DND-41 (cell line): Measurements from ENCODE around the gene DBX1.

Experiments used
- ATAC-seq: fragments of 200-7000 bp; cut with Tn5 transposase; 3 replicates; pipeline ENCODE4 v1.9.1; 2021; ENCODE audit warnings: low read depth; ENCODE audit not compliant: insufficient read depth
- DNase-seq: peaks from one replicate; pipeline ENCODE4 v3.0.0-alpha.2; 2020
- H2AFZ ChIP-seq: 2 replicates; pipeline ENCODE4 v1.6.0; 2012; ENCODE audit warnings: low read depth, low read length
- H3K27ac ChIP-seq: 2 replicates; pipeline ENCODE4 v1.5.1; 2012; ENCODE audit warnings: low read length, inconsistent platforms
- H3K27me3 ChIP-seq: fragments of 200-600 bp; sonication (generic); 2 replicates; pipeline ENCODE4 v1.6.0; 2012; ENCODE audit warnings: low read length, mild to moderate bottlenecking, inconsistent platforms; ENCODE audit not compliant: insufficient read depth, poor library complexity
- H3K36me3 ChIP-seq: 2 replicates; pipeline ENCODE4 v1.5.1; 2012; ENCODE audit warnings: low read length, inconsistent platforms; ENCODE audit not compliant: insufficient read depth
- H3K4me1 ChIP-seq: 2 replicates; pipeline ENCODE4 v1.5.1; 2012; ENCODE audit warnings: mild to moderate bottlenecking, low read length; ENCODE audit not compliant: insufficient read depth
- H3K4me2 ChIP-seq: 2 replicates; pipeline ENCODE4 v1.6.0; 2012; ENCODE audit warnings: mild to moderate bottlenecking, moderate library complexity, low read length, inconsistent platforms; ENCODE audit not compliant: insufficient read depth
- H3K4me3 ChIP-seq, 2 experiments: fragments of 200-600 bp in 1 of 2; shearing (Covaris generic) in 1 of 2; 2 replicates each; pipeline ENCODE4 v1.5.1; 2012 to 2016; ENCODE audit warnings: inconsistent platforms in 2 of 2, low read length in 2 of 2, mild to moderate bottlenecking in 2 of 2, low read depth in 1 of 2, moderate library complexity in 1 of 2
- H3K79me2 ChIP-seq: 2 replicates; pipeline ENCODE4 v1.6.0; 2012; ENCODE audit warnings: low read length, inconsistent platforms; ENCODE audit not compliant: insufficient read depth
- H3K9ac ChIP-seq: 2 replicates; pipeline ENCODE4 v1.6.0; 2012; ENCODE audit warnings: low read depth, mild to moderate bottlenecking, inconsistent platforms, low read length, moderate library complexity
- H3K9me3 ChIP-seq: 2 replicates; pipeline ENCODE4 v1.5.1; 2012; ENCODE audit warnings: low read length, moderate library complexity, mild to moderate bottlenecking, inconsistent platforms; ENCODE audit not compliant: insufficient read depth, severe bottlenecking
- H4K20me1 ChIP-seq: 2 replicates; pipeline ENCODE4 v1.6.0; 2012; ENCODE audit warnings: low read length; ENCODE audit not compliant: insufficient read depth
- EZH2 ChIP-seq: IDR thresholded peaks from 3 replicates; pipeline ENCODE4 v1.6.1; 2012; ENCODE audit warnings: borderline replicate concordance, low read depth, mild to moderate bottlenecking, moderate library complexity, low read length, inconsistent platforms; ENCODE audit not compliant: severe bottlenecking
- TF ChIP-seq, protein P1 (sequence below): IDR thresholded peaks from 2 replicates; pipeline ENCODE4 v1.5.1; 2012; ENCODE audit warnings: borderline replicate concordance, low read length, moderate library complexity, mild to moderate bottlenecking; ENCODE audit not compliant: poor library complexity, severe bottlenecking; ENCODE audit errors: extremely low read depth

The DBX1 gene

DNA sequence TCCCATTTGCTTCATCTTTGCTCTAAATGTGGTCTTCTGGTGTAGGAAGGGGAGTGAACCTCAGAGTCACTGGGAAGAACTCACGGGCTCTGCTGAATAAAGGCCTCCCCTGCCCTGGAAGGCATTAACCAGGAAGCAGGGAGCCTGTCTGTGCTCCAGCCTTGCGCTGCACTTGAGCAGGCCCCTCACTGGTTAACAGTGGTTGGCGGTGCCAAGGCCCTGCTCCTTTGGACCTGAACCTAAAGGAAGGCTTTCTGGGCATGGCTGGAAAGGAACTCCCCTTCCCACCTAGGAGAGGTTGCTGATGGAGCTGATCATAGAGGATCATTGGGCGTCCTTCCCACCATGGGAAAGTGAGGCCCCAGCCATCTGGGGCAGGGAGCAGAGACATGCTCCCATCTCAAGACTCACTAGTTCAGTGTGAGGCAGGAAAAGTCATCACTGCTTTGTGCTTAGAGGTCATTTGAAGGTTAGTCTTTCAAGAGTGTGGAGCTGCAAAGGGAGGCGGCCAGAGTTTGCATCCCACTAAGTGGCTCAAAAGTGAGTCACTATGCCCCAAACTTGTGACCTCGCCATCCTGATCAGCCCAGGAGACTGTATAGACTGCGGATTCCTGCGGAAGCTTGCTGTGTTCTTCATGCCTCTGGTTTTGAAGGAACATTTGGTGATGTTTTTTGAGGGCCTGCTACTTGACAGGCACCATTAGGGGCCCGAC lies 50.4 kb downstream of the DBX1 start:
- no peak for ATAC-seq
- no peak for DNase-seq
- H3K4me3 ChIP-seq: no peak overlapping the region
- H4K20me1 ChIP-seq: no peaks in the 10 kb centered on the region
- no peaks in the 10 kb centered on the region for H3K79me2 ChIP-seq
- H3K4me1 ChIP-seq: no peaks in the 10 kb centered on the region
- TF ChIP-seq, protein P1, sequence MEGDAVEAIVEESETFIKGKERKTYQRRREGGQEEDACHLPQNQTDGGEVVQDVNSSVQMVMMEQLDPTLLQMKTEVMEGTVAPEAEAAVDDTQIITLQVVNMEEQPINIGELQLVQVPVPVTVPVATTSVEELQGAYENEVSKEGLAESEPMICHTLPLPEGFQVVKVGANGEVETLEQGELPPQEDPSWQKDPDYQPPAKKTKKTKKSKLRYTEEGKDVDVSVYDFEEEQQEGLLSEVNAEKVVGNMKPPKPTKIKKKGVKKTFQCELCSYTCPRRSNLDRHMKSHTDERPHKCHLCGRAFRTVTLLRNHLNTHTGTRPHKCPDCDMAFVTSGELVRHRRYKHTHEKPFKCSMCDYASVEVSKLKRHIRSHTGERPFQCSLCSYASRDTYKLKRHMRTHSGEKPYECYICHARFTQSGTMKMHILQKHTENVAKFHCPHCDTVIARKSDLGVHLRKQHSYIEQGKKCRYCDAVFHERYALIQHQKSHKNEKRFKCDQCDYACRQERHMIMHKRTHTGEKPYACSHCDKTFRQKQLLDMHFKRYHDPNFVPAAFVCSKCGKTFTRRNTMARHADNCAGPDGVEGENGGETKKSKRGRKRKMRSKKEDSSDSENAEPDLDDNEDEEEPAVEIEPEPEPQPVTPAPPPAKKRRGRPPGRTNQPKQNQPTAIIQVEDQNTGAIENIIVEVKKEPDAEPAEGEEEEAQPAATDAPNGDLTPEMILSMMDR: no peak
- TF ChIP-seq EZH2: no peak
- H2AFZ ChIP-seq: no peak overlapping the region
- no peak overlapping the region for H3K4me2 ChIP-seq
- no peak overlapping the region for H3K9ac ChIP-seq
- H3K27me3 ChIP-seq: no peaks in the 10 kb centered on the region
- H3K27ac ChIP-seq: no peak overlapping the region
- no peaks in the 10 kb centered on the region for H3K9me3 ChIP-seq
- H3K36me3 ChIP-seq: no peaks in the 10 kb centered on the region
